DLD1 (cell line): ENCODE measurements around the gene RAB1B.
"Not testable (repeated sequence)": the region's sequence is repeated elsewhere in the genome, so short reads cannot be mapped to it uniquely, and the experiment has no call there.

Source experiments
- in situ Hi-C: cut with HindIII; loops from 2 replicates; pipeline ENCODE4 v1.10.0; 2017; ENCODE audit warnings: low sequenced_read_pairs

Gene RAB1B

DNA sequence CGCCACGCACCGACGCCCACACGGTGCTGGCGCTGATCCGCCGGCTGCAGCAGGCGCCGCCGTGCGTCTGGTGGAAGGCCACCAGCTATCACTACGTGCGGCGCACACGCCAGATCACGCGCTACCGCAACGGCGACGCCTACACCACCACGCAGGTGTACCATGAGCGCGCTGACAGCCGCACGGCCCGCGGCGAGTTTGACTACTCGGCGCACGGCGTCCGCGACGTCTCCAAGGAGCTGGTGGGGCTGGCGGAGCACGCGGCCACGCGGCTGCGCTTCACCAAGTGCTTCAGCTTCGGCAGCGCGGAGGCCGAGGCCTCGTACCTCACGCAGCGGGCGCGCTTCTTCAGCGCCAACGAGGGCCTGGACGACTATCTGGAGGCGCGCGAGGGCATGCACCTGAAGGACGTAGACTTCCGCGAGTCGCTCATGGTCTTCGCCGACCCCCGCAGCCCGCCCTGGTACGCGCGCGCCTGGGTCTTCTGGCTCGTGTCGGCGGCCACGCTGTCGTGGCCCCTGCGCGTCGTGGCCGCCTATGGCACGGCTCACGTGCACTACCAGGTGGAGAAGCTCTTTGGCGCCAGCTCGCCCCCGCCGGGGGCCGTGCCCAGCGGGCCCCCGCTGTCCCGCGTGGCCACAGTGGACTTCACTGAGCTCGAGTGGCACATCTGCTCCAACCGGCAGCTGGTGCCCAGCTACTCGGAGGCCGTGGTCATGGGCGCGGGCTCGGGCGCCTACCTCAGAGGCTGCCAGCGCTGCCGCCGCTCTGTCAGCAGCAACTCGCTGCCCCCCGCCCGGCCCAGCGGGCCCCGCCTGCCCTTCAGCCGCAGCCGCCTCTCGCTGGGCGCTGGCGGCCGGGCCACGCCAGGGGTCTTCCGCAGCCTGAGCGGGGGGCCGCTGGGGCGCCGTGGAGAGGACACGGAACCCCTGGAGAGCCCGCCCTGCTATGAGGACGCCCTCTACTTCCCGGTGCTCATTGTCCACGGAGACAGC is 26.5 kb downstream of the RAB1B start:
- in situ Hi-C loops: no loop called here

DNA sequence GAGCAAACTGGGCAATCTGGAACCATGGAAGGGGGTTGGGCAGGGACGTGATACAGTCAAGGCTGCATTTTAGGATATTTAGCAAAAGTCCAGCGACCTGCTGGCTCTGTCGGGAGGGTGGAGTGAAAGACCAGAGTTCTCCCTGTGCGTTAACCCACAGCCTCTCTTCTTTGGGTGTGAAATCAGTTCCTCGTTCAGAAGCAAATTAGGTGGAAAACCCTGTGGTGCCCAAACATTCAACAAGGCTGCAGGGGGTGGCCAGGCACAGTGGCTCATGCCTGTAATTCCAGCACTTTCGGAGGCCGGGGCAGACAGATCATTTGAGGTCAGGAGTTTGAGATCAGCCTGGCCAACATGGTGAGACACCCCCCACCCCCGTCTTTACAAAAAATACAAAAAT is 29.2 kb downstream of the RAB1B start:
- in situ Hi-C loops: no loop called here

DNA sequence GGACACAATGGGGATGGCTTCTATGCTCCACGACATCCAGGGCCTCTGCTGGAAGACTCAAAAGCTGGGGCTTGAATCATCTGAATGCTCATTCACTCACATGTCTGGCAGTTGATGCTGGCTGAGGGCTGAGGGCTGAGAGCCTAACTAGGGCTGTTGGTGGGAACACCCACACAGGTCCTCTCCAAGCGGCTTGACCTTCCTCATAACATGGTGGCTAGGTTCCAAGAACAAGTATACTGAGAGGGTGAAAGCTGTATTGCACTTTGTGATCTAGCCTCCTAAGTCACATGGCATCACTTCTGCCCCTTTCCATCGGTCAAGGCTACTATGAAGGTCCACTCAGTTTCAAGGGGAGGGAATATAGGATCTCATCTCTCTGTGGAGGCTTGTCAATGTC is 30.7 kb downstream of the RAB1B start:
- in situ Hi-C loops: no loop called here

DNA sequence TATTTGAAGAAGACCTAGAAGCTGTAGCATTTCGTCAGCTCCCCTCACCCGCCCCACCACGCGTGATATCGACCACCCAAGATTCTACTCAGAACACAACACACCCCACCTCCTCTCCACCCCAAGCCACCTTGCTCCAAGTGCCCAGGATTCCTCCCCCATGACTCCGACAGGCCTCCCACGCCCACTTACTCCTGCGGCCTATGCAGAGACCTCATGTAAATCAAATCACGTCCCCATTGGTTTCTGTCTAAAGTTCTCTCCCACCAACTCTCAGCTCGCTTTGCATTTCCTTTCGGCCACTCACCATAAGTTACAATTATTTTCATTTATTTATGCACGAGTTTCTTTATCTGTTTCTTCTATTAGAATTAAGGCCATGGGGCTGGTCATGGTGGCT is 34.2 kb downstream of the RAB1B start:
- in situ Hi-C loops: no loop called here

DNA sequence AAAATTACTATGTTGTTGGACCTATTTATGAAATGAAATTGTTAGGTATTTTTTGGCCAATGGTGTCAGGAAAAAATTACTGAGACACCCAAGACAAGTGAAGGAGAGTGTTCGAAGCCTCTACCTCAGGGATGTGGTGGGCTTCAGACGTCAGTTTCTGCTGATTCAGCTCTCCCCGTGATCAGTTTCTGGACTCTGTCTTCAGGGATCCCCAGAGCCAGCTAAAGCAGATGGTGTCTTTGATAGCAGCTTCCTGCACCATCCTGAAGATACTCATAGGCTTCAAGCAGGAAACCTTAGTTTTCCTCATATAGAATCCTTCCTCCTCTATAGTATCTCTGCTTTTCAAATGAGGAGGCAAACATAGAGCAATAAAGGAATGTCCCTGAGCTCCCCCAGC is 41.0 kb downstream of the RAB1B start:
- in situ Hi-C loops: no loop called here

DNA sequence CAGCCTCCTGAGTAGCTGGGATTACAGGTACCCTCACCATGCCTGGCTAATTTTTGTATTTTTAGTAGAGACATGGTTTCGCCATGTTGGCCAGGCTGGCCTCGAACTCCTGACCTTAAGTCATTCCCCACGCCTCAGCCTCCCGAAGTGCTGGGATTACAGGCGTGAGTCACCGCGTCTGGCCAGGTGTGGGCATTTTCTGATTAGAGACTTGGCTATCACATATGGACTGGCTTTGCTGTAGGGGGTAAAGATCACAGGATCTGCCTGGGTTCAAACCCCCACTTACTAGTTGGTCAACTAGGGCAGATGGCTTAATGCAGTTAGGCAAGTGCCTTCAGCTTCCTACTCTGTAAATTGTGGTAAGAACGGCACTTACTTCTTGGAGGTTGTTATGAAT is 41.9 kb downstream of the RAB1B start:
- in situ Hi-C loops: no loop called here

DNA sequence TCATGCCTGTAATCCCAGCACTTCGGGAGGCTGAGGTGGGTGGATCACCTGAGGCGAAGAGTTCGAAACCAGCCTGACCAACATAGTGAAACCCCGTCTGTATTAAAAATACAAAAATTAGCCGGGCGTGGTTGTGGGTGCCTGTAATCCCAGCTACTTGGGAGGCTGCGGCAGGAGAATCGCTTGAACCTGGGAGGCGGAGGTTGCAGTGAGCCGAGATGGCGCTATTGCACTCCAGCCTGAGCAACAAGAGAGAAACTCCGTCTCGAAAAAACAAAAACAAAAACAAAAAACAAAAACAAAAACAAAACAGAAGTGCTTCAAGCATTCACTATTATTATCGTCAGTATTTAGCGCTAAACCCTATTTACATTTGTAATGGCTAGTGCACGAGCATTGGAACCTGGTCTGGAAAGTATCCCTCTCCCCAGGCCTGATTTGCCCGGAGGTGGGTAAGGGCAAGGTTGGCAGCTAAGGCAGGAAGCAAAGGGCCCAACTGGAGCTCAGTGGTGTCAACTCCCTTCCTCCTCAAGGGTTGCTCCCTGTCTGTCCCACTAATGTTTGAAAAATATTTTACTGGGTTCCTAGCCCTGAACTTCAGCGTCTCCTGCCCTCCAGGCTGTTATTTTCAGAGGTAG is 42.5 kb downstream of the RAB1B start:
- in situ Hi-C loops: not testable (repeated sequence)

DNA sequence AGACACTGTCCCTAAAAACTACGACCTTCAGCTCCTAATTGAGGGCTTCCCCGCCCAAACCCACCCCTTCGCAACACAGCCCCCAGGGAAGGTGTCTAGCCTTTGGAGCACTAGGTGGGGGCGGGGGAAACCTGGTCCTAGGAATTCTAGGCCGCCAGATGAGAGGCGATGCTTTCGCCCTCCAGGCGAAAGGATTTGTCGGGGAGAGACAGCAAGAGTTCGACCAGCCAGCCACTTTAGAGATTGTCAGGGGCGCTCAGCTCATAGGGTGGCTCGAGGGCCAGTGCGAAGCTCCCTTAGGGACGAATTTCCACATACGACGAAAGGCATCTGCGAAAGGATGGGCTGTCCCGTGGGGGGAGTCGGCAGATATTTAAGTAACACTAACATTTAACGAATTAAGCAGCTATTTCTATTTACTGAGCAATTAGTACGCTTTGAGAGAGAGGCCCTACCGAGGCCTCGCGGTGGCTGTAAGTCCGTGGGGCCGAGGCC is 43.1 kb downstream of the RAB1B start:
- in situ Hi-C loops: no loop called here

DNA sequence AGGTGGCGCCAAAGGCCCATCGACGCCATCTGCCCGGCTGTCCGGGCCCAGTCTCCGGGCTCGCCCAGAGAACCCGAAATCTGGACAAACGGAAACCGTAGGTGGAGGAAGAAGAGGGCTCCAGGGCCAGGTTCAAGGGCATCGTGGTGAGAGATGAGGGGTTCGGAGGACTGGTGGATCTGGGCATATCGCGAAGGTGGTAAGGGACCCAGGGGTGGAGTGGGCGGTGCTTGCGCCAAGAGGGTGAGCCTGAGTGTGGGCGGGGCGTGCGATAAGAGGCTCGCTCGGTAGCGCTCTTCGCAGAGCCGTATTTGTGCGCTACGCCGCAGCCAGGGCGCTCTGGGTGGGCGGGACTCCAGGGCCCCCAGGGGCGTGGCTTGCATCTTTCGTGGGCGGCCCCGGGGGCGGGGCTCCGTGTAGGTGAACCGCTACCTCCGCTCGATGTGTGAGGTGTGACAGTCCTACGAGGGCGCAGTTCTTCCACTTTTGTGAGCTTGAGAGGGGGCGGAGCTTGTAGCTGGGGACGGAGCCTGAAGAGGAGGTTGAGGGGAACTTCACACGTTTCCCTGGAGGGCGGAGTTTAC is 43.6 kb downstream of the RAB1B start:
- in situ Hi-C loops: no loop called here

DNA sequence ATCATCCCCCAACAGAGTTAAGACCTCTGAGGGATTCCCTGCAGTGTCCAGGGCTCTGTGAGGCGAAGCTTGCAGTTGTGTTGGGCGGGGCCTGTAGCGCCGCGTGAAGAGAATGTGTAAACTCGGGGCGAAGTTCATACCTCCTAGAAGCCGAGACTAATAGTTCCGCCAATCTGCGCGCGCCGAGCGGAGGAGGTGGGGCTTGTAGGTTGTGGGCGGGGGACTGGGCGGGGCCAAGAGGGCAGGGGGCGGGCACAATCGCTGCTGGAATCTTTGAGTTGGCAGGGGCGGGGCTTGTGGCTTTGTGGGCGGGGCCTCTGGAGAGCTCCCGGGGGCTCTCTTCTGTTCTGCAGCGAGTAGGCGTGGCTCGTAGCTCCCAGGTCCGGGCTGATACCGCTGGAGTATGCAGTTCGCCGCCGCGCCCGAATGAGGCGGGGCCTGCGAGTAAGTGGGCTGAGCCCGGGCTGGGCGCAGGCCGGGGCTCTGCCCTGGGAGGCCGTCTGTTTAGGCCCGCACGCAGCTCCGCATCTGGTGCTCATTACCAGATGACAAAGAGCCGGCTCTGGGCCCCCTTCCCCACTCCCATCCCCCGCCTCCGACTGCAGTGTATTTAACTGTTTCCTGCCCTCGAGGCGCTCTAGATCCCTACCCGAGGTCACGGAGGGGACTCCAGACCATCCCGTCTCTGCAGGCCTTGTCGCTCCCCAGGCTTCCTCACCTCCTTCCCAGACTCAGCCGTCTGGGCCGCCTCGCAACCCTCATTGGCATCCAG is 44.3 kb downstream of the RAB1B start:
- in situ Hi-C loops: no loop called here

DNA sequence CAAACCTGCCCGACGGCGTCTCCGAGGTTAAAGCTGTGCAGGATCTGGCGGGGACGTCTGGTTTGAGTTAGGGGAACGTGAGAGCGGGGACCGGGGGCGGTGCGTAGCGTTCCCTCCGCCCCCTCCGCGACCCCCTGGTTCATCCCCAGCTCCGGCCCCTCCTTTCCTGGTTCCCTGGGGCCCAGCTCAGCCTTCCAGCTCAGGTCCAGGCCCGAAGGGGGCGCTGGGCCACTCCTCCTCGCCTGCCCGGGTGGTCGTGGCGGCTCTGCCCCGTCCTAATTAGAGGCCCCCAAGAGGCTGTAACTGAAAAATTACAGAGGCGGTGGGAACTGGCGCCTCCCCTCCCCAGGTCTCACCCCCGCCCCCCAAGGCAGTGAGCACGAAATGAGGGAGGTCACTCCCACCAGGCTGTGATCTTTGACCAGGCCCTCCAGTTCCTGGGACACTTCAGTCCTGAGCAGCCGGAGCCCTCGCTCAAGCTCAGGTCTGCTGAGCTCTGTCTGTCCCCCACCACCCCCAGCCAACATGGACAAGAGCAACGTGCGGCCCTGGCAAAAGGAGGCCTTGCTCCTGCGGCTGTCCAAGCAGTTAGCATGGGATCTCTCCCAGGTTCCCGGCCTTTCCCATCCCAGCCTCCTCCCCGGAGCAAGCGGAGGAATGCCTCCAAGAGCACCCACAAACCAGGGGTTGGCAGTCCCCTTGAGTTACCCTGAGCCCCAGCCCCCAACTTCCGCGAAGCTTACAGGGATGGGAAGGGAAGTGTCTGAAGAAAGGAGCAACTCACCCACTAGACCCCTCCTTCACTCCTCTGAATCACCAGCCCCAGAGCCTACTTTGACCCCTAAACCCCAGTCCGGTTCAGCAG is 45.1 kb downstream of the RAB1B start:
- in situ Hi-C loops: no loop called here

DNA sequence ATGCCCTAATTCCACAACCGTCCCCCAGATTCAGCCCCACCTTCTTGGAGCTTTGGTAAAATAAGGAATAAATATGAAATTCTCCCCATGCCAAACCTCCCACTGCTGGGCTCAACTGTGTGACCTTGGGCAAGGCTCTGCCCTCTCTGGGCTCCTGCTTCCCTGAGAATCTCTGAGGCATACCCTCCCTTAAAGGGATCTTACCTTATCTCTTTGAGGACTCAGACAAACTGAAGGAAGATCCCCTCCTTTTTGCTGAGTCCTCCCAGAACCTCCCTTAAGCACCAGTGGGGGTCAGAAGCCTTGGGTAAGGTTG is 45.7 kb downstream of the RAB1B start:
- in situ Hi-C loops: no loop called here

DNA sequence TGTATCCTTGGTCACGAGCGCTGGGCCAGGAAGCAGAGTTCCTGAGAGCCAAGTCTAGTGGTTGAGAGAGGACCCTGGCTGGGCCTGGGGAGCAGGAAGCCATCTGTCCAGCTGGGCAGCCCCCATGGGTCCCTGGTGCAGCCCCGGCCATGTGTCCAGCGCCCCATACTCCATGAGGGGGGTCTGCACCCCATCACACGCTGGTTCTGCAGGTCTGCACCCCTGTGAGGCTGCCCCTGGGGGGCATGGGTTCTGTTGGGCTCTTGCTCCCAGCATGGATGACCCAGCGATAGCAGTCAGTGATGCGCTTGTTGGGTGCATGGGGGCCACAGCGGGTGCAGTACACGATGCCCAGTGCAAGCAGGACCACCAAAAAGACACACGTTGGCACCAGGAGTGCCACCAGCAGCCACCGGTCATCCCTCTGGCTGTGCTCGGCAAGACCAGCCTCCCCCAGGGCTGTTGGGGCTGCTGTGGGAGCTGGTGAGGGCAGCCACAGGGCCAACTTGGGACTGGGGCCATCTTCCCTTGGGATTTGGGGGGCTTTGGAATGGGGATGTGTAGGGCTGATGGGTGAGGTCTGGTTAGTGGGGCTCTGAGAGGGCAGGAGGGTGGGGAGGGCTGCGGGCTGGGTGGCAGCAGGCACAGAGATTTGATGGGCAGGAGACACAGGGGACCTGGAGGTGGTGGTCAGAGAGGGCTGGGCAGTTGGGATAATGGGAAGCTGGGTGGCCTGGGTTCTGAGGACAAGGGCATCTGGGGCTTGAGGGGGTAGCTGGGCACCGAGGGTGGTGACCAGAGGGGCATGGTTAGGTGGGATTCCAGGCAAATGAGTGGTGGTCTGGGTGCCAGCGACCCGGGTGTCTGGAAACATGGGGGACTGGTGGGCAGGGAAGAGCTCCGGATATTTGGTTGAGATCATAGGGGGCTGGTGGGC is 46.4 kb downstream of the RAB1B start:
- in situ Hi-C loops: no loop called here

DNA sequence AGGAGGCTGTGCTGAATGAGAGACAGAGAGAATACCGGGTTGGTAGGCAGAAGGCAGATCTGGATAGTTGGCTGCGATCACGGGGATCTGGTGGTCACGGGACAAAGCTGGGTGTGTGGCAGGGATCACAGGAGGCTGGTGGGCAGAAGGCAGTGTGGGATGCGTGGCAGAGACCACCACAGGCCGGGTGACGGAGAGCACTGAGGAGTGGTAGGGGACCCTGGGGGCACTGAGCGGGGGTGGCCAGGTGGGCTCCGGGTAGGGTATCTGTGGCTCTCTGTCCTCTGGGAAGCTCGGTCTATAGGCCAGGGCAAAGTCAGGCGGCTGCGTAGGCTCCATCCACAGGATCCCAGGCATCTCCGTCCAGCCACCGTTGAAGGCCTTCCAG is 47.1 kb downstream of the RAB1B start:
- in situ Hi-C loops: no loop called here

DNA sequence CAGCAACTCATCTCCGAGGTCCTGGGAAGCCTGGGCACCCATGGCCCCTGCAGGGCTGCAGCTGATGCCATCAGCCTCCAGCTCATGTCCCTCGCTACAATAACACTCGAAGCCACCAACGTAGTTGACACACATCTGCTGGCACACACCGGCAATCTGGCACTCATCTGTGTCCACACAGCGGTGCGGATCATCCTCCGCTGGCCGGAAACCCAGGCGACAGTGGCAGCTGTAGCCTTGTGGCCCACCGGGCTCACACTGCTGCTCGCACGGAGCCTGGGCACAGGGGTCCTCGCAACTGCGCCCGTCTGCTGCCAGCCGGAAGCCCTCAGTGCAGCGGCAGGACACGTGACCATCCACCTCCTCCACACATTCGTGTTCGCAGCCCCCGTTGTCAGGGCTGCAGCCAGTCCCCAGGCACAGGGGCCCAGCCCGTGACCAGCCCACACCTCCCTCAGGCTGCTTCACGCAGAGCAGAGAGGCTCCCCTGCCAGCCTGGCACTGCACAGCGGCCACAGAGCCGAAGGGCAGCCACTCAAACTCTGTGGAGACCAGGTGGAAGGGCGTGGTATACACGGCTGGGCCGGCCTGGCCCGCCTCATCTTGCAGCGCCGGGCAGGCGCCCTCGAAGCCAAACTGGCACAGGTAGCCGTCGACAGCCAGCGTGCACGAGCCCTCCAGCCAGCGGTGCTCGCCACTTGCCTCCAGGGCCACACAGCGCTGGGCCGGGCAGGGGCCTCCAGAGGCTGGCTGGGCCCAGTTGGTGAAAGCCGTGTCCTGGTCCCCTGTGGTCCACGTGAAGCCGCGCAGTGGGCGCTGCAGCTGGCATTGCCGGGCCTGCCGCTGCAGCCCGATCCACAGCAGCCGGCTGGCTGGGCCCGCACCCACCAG is 47.7 kb downstream of the RAB1B start:
- in situ Hi-C loops: no loop called here

DNA sequence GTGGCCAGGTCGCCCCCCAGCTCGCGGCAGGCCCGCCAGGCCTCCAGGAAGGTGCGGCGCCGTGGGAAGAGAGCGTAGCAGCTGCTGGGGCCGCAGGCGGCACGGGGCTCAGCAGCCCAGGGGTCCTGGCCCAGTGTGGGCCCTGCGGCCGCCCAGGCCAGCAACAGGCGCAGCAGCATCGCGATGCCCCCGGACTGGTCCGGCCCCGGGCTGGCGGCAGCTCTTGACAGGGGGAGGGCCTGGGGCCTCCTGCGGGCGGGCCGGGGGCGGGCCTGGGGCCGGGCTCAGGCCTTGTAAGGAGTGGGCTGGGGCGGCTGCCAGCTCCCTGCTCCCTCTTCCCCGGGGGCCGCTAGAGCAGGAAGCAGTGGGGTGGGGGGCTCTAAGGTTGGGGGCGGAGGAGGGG is 48.4 kb downstream of the RAB1B start, which contains the start of gene CD248:
CD248 (minus strand) TSS at position 196 of the 403 bp plus-strand sequence; CDS start at position 179, 17 bp downstream.
- in situ Hi-C loops: no loop called here

DNA sequence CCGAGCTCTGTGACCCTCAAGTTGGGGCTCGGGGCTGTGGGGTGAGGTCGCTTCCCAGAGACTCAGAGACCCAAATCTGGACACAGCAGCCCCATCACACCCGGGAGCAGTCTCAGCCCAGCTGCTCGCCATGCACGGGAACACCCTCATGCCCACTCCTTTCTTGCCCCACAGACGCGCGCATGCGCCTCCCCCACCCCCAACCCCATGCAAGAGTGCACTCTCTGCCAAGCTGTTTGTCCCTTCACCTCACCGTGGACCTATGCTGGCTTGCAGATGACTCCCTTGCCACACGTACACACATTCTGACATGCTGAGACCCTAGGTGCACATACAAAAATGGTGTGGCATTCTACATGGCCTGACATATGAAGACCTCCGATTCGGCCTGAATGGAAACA is 48.9 kb downstream of the RAB1B start:
- in situ Hi-C loops: no loop called here
